ENCODE results near the gene MEAF6.

GRCh38 chr1:37448691-37449417 lies 65.7 kb downstream of the MEAF6 start:
- no peak for TF ChIP-seq JUND (IDR thresholded peaks at IDR 0.05)
- TF ChIP-seq, protein P1, sequence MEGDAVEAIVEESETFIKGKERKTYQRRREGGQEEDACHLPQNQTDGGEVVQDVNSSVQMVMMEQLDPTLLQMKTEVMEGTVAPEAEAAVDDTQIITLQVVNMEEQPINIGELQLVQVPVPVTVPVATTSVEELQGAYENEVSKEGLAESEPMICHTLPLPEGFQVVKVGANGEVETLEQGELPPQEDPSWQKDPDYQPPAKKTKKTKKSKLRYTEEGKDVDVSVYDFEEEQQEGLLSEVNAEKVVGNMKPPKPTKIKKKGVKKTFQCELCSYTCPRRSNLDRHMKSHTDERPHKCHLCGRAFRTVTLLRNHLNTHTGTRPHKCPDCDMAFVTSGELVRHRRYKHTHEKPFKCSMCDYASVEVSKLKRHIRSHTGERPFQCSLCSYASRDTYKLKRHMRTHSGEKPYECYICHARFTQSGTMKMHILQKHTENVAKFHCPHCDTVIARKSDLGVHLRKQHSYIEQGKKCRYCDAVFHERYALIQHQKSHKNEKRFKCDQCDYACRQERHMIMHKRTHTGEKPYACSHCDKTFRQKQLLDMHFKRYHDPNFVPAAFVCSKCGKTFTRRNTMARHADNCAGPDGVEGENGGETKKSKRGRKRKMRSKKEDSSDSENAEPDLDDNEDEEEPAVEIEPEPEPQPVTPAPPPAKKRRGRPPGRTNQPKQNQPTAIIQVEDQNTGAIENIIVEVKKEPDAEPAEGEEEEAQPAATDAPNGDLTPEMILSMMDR (IDR thresholded peaks at IDR 0.05; ENCODE audit: low read depth, low read length, missing input control) = no peak
- no peak for TF ChIP-seq SP1 (IDR thresholded peaks at IDR 0.05)
